K562 (cell line): ENCODE results near the gene FRRS1L. TPM values are rescaled to one million over a fixed set of nuclear protein-coding genes. Genes with fewer than 3 reads are reported as not detected.

ENCODE experiments used
- ATAC-seq: fragments of 200-7000 bp; cut with Tn5 transposase; 3 replicates; pipeline ENCODE4 v1.9.1; 2020; ENCODE audit warnings: moderate library complexity
- BruUV-seq: library from RNA; stranded (reverse); fragments of 400-500 nt; replicated peaks from 2 replicates; lab custom pipeline; 2021; lab: Mats Ljungman, UMichigan
- CTCF ChIA-PET: fragments of 300-600 bp; formaldehyde crosslinking; extraction: SDS; loops from one replicate; lab custom pipeline; 2021; ENCODE audit warnings: low intra/inter-chr PET ratio; lab: Yijun Ruan, JAX
- POLR2A ChIA-PET: fragments of 300-600, 350-650 bp; sonication (Branson Sonifier 250); formaldehyde crosslinking; extraction: SDS; loops from one replicate; lab custom pipeline; 2021; ENCODE audit warnings: antibody characterized with exemption, inconsistent platforms; lab: Yijun Ruan, JAX
- DNase-seq, 4 experiments: peaks; one replicate each; pipeline versions ENCODE4 v3.0.0 to v3.0.0-alpha.2; 2011 to 2018; ENCODE audit warnings: low spot score in 3 of 4, mixed read lengths in 3 of 4; ENCODE audit errors: extremely low read depth in 1 of 4
- FAIRE-seq: peaks from 2 replicates; lab custom pipeline; 2011; peaks lifted over from hg19 to GRCh38; lab: Jason Lieb, UNC
- H2AFZ ChIP-seq: 2 replicates; pipeline ENCODE4 v1.6.0; 2011; ENCODE audit warnings: low read depth, low read length, control low read depth, inconsistent platforms
- H3K27ac ChIP-seq: fragments of 200-600 bp; 3 replicates; pipeline ENCODE4 v1.8.0; 2011; ENCODE audit warnings: low read depth, mild to moderate bottlenecking, control low read depth, inconsistent platforms, low read length, moderate library complexity, mixed read lengths; ENCODE audit errors: extremely low read depth
- H3K27me3 ChIP-seq, 2 experiments: fragments of 300-600 bp in 1 of 2; 2 replicates in 1 of 2; 3 replicates in 1 of 2; pipeline versions ENCODE4 v1.6.0 to v1.8.0; 2011; ENCODE audit warnings: inconsistent platforms in 2 of 2, low read length in 2 of 2, mild to moderate bottlenecking in 1 of 2, mixed read lengths in 1 of 2, moderate library complexity in 1 of 2; ENCODE audit not compliant: control insufficient read depth in 2 of 2, insufficient read depth in 2 of 2
- H3K36me3 ChIP-seq: fragments of 300-600 bp; 3 replicates; pipeline ENCODE4 v1.8.0; 2011; ENCODE audit warnings: mild to moderate bottlenecking, low read length, inconsistent platforms; ENCODE audit not compliant: control insufficient read depth, insufficient read depth
- H3K4me1 ChIP-seq, 2 experiments: fragments of 200-600 bp in 1 of 2; replicated peaks in 1 of 2; 2 replicates in 1 of 2; 3 replicates in 1 of 2; pipeline versions ENCODE4 v1.5.1 to v1.8.0; 2011; ENCODE audit warnings: inconsistent platforms in 2 of 2, low read length in 2 of 2, mild to moderate bottlenecking in 1 of 2, mixed read lengths in 1 of 2, moderate library complexity in 1 of 2; ENCODE audit not compliant: control insufficient read depth in 2 of 2, insufficient read depth in 2 of 2
- H3K4me2 ChIP-seq: 2 replicates; pipeline ENCODE4 v1.6.1; 2011; ENCODE audit warnings: low read length, control low read depth, inconsistent platforms, mixed read lengths; ENCODE audit not compliant: insufficient read depth
- H3K4me3 ChIP-seq: fragments of 200-600 bp; sonication (generic), shearing (Covaris generic); 2 replicates; pipeline ENCODE4 v1.5.1; 2016; ENCODE audit warnings: control low read depth, inconsistent platforms
- H3K79me2 ChIP-seq: fragments of 200-600 bp; 3 replicates; pipeline ENCODE4 v1.8.0; 2011; ENCODE audit warnings: low read length, inconsistent platforms; ENCODE audit not compliant: control insufficient read depth, insufficient read depth
- H3K9ac ChIP-seq, 2 experiments: 2 replicates each; pipeline versions ENCODE4 v1.6.0 to v1.6.1; 2011; ENCODE audit warnings: low read depth in 2 of 2, low read length in 2 of 2, control low read depth in 1 of 2, inconsistent platforms in 1 of 2, mild to moderate bottlenecking in 1 of 2, mixed read lengths in 1 of 2; ENCODE audit not compliant: insufficient read depth in 1 of 2
- H3K9me1 ChIP-seq: one replicate; pipeline ENCODE4 v1.6.0; 2011; ENCODE audit warnings: inconsistent platforms, mild to moderate bottlenecking, low read length, moderate library complexity; ENCODE audit not compliant: control insufficient read depth, insufficient read depth
- H3K9me3 ChIP-seq: replicated peaks from 2 replicates; pipeline ENCODE4 v1.5.1; 2011; ENCODE audit warnings: low read depth, low read length, inconsistent platforms; ENCODE audit not compliant: control insufficient read depth, insufficient read depth
- H4K20me1 ChIP-seq: replicated peaks from 2 replicates; pipeline ENCODE4 v1.6.1; 2011; ENCODE audit warnings: low read length, inconsistent platforms, mixed read lengths; ENCODE audit not compliant: control insufficient read depth, insufficient read depth
- EGR1 ChIP-seq: fragments of 450-650 bp; conservative IDR thresholded peaks from 2 replicates; pipeline ENCODE4 v1.6.1; 2017; ENCODE audit warnings: mild to moderate bottlenecking
- HDAC1 ChIP-seq, 2 experiments: fragments of 450-650 bp; IDR thresholded peaks; 2 replicates each; pipeline ENCODE4 v1.6.1; 2016 to 2017; ENCODE audit warnings: inconsistent platforms in 1 of 2, mild to moderate bottlenecking in 1 of 2, moderate library complexity in 1 of 2
- HDAC8 ChIP-seq: fragments of 450-650 bp; IDR thresholded peaks from 2 replicates; pipeline ENCODE4 v1.6.1; 2016; ENCODE audit warnings: mild to moderate bottlenecking, missing genetic modification characterization, moderate library complexity, missing compliant biosample characterization
- HNRNPH1 ChIP-seq: fragments of 200-400 bp; formaldehyde crosslinking; optimal IDR thresholded peaks from 2 replicates; pipeline ENCODE3; 2017; ENCODE audit warnings: low read depth, mild to moderate bottlenecking, low read length, moderate library complexity
- KDM4B ChIP-seq, 2 experiments: fragments of 450-650 bp in 1 of 2; sonication (generic) in 1 of 2; IDR thresholded peaks; 2 replicates each; pipeline ENCODE4 v1.6.1; 2016 to 2017; ENCODE audit warnings: borderline replicate concordance in 2 of 2, antibody characterized with exemption in 1 of 2, low read depth in 1 of 2, mild to moderate bottlenecking in 1 of 2
- PHF20 ChIP-seq: fragments of 450-650 bp; IDR thresholded peaks from 2 replicates; pipeline ENCODE4 v1.6.1; 2018; ENCODE audit not compliant: partially characterized antibody
- PHF21A ChIP-seq: fragments of 450-650 bp; IDR thresholded peaks from 2 replicates; pipeline ENCODE4 v1.6.1; 2017; ENCODE audit warnings: low read depth, borderline replicate concordance
- PRPF4 ChIP-seq: fragments of 200-400 bp; formaldehyde crosslinking; IDR thresholded peaks from one replicate; pipeline ENCODE4 v1.6.1; 2017; ENCODE audit warnings: low read length, low read depth, mild to moderate bottlenecking; ENCODE audit not compliant: insufficient read depth, poor library complexity, severe bottlenecking
- PTRF ChIP-seq: fragments of 450-650 bp; IDR thresholded peaks from 2 replicates; pipeline ENCODE4 v1.6.1; 2016; ENCODE audit warnings: mild to moderate bottlenecking, missing genetic modification characterization, missing compliant biosample characterization
- RB1 ChIP-seq: fragments of 450-650 bp; IDR thresholded peaks from 2 replicates; pipeline ENCODE4 v1.6.1; 2017; ENCODE audit warnings: low read depth, mild to moderate bottlenecking
- TAF9B ChIP-seq: fragments of 450-650 bp; IDR thresholded peaks from 2 replicates; pipeline ENCODE4 v1.6.1; 2018; ENCODE audit warnings: mild to moderate bottlenecking; ENCODE audit not compliant: partially characterized antibody
- TBP ChIP-seq: optimal IDR thresholded peaks from 2 replicates; pipeline ENCODE3; 2011; ENCODE audit warnings: low read depth, low read length, improper control_type of control experiment
- in situ Hi-C: fragments of 300-500 bp; cut with MboI; formaldehyde crosslinking; loops from 4 replicates; pipeline ENCODE4 v1.15.0; 2018; ENCODE audit warnings: inconsistent platforms, mixed read lengths
- intact Hi-C: fragments of 100-400 bp; cut with micrococcal nuclease; formaldehyde crosslinking; loops from 2 replicates; pipeline ENCODE4 v1.14.2; 2022
- polyA plus RNA-seq, 8 experiments: library from polyadenylated mRNA; depleted of rRNA in 4 of 8; stranded (reverse) in 5 of 8; unstranded in 3 of 8; fragments of >200 nt; fragmentation: Nextera tagmentation in 2 of 8; fragmentation: Illumina TruSeq in 1 of 8; extraction: Ambion mirVana in 2 of 8; extraction: Trizol in 1 of 8; gene quantifications; 2 replicates each; pipeline versions ENCODE4 v1.2.1 to v1.2.3, GENCODE V29; 2011 to 2014; ENCODE audit warnings: inconsistent platforms in 1 of 8, missing spikeins in 1 of 8
- total RNA-seq, 7 experiments: library from RNA; depleted of rRNA in 6 of 7; stranded (reverse); fragments of >200 nt in 6 of 7; fragmentation: Illumina TruSeq in 2 of 7; extraction: Trizol in 2 of 7; gene quantifications; 2 replicates each; pipeline versions ENCODE4 v1.2.1 to v1.2.3, GENCODE V29; 2011 to 2021; ENCODE audit warnings: low replicate concordance in 1 of 7
- TF ChIP-seq, protein P1 (sequence below), 3 experiments: fragments of 200-800 bp in 1 of 3; sonication (Bioruptor generic) in 1 of 3; sonication (generic) in 1 of 3; formaldehyde crosslinking in 1 of 3; IDR thresholded peaks; 2 replicates each; pipeline versions ENCODE4 v1.6.1 to v1.8.0; 2016 to 2022; ENCODE audit warnings: mild to moderate bottlenecking in 2 of 3, missing compliant biosample characterization in 2 of 3, missing genetic modification characterization in 2 of 3, missing genetic modification reagents in 1 of 3
- TF ChIP-seq, protein P2 (sequence below): fragments of 450-650 bp; IDR thresholded peaks from 2 replicates; pipeline ENCODE4 v1.7.1; 2018; ENCODE audit warnings: mild to moderate bottlenecking, low read depth; ENCODE audit not compliant: partially characterized antibody
- TF ChIP-seq, protein P3 (sequence below), 3 experiments: fragments of 200-800 bp in 1 of 3; fragments of 250-450 bp in 1 of 3; fragments of 450-650 bp in 1 of 3; sonication (Bioruptor Pico) in 1 of 3; sonication (Bioruptor generic) in 1 of 3; formaldehyde crosslinking in 1 of 3; IDR thresholded peaks; 2 replicates each; pipeline versions ENCODE4 v1.6.1 to v1.8.0; 2016 to 2022; ENCODE audit warnings: mild to moderate bottlenecking in 2 of 3, missing genetic modification characterization in 2 of 3, missing compliant biosample characterization in 1 of 3, moderate library complexity in 1 of 3

FRRS1L gene
- total and polyA plus RNA-seq, 9 of the 15 experiments (the other 6 are each of a cell fraction or from before 2014, with no cell fraction given) = under 0.01 to 0.04 (median 0.03) TPM; not detected in 5

DNA sequence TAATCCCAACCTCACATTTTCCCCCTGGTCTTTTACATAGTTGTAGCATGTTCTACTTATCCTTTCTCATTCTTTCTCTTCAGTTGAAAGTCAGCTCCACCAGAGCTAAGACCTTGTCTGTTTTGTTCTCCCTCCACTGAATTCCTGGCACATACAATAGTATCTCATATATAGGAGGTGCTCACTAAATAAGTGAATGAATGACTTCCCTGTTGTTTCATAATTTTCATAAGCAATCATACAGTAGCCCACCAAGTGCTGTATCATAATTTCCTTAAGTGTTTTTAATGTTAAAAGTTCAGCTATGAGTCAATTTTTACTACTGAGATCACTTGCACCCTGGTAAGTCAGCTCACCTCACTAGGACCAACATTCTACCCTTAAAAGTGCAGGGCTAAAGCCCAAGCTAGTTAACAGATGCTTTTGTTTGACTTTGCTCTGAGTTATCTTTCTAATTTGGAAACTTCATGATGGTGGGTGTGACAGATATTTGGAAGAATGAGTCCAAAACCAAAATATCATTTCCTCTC is 74.9 kb downstream of the FRRS1L start:
- ATAC-seq = no peak
- Histone ChIP-seq H3K4me3 (no peak overlapping the region), H3K9me1 (no peaks in the 10 kb centered on the region), H4K20me1 (no peaks in the 10 kb centered on the region), H3K27ac (no peak overlapping the region), H3K79me2 (peaks cover 58% of the 10 kb centered on the region), H3K9me3 (no peaks in the 10 kb centered on the region), H3K4me1 (no peaks in the 10 kb centered on the region; a peak in 1 of 5 replicates), H3K36me3 (peaks cover 94% of the 10 kb centered on the region), H3K9ac (no peak overlapping the region), H3K27me3 (no peaks in the 10 kb centered on the region), H3K4me2 (no peak overlapping the region), H2AFZ (no peak overlapping the region)
- ChIA-PET CTCF (no interaction called here), POLR2A (interaction anchor here (1.2 kb wide), 1 partner anchor 16 kb away, joined by 3 read pairs; no protein-coding TSS in a partner anchor)
- BruUV-seq = no TSS peak
- in situ Hi-C loops = no loop called here
- no peak for FAIRE-seq
- intact Hi-C loops = no loop called here
- DNase-seq = no peak
- no peak for TF ChIP-seq HDAC1 (IDR thresholded peaks at IDR 0.05)
- TF ChIP-seq, protein P1, sequence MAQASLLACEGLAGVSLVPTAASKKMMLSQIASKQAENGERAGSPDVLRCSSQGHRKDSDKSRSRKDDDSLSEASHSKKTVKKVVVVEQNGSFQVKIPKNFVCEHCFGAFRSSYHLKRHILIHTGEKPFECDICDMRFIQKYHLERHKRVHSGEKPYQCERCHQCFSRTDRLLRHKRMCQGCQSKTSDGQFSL (CRISPR knock-in tag; IDR thresholded peaks at IDR 0.05) = no peak
- TF ChIP-seq, protein P1 (tag; IDR thresholded peaks at IDR 0.05) = no peak
- no peak for TF ChIP-seq TAF9B
- no peak for TF ChIP-seq KDM4B (IDR thresholded peaks at IDR 0.05; ENCODE audit: borderline replicate concordance in 2 of 2, low read depth in 1 of 2)
- TF ChIP-seq, protein P2, sequence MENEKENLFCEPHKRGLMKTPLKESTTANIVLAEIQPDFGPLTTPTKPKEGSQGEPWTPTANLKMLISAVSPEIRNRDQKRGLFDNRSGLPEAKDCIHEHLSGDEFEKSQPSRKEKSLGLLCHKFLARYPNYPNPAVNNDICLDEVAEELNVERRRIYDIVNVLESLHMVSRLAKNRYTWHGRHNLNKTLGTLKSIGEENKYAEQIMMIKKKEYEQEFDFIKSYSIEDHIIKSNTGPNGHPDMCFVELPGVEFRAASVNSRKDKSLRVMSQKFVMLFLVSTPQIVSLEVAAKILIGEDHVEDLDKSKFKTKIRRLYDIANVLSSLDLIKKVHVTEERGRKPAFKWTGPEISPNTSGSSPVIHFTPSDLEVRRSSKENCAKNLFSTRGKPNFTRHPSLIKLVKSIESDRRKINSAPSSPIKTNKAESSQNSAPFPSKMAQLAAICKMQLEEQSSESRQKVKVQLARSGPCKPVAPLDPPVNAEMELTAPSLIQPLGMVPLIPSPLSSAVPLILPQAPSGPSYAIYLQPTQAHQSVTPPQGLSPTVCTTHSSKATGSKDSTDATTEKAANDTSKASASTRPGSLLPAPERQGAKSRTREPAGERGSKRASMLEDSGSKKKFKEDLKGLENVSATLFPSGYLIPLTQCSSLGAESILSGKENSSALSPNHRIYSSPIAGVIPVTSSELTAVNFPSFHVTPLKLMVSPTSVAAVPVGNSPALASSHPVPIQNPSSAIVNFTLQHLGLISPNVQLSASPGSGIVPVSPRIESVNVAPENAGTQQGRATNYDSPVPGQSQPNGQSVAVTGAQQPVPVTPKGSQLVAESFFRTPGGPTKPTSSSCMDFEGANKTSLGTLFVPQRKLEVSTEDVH = no peak
- TF ChIP-seq, protein P3, sequence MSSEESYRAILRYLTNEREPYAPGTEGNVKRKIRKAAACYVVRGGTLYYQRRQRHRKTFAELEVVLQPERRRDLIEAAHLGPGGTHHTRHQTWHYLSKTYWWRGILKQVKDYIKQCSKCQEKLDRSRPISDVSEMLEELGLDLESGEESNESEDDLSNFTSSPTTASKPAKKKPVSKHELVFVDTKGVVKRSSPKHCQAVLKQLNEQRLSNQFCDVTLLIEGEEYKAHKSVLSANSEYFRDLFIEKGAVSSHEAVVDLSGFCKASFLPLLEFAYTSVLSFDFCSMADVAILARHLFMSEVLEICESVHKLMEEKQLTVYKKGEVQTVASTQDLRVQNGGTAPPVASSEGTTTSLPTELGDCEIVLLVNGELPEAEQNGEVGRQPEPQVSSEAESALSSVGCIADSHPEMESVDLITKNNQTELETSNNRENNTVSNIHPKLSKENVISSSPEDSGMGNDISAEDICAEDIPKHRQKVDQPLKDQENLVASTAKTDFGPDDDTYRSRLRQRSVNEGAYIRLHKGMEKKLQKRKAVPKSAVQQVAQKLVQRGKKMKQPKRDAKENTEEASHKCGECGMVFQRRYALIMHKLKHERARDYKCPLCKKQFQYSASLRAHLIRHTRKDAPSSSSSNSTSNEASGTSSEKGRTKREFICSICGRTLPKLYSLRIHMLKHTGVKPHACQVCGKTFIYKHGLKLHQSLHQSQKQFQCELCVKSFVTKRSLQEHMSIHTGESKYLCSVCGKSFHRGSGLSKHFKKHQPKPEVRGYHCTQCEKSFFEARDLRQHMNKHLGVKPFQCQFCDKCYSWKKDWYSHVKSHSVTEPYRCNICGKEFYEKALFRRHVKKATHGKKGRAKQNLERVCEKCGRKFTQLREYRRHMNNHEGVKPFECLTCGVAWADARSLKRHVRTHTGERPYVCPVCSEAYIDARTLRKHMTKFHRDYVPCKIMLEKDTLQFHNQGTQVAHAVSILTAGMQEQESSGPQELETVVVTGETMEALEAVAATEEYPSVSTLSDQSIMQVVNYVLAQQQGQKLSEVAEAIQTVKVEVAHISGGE (CRISPR knock-in tag; IDR thresholded peaks at IDR 0.05) = no peak
- no peak for TF ChIP-seq HDAC8
- TF ChIP-seq PRPF4 = no peak
- TF ChIP-seq PHF21A = no peak
- TF ChIP-seq PHF20 = no peak
- TF ChIP-seq EGR1 = no peak
- no peak for TF ChIP-seq RB1
- no peak for TF ChIP-seq TBP
- no peak for TF ChIP-seq PTRF
- no peak for TF ChIP-seq HNRNPH1
